ENCODE data around the gene CHST14. TPM values are rescaled to one million over a fixed set of nuclear protein-coding genes. Genes with fewer than 3 reads are reported as not detected.

CHST14 gene
- polyA plus RNA-seq, 3 donors: 30.6 to 33.2 (median 32.8) TPM

DNA sequence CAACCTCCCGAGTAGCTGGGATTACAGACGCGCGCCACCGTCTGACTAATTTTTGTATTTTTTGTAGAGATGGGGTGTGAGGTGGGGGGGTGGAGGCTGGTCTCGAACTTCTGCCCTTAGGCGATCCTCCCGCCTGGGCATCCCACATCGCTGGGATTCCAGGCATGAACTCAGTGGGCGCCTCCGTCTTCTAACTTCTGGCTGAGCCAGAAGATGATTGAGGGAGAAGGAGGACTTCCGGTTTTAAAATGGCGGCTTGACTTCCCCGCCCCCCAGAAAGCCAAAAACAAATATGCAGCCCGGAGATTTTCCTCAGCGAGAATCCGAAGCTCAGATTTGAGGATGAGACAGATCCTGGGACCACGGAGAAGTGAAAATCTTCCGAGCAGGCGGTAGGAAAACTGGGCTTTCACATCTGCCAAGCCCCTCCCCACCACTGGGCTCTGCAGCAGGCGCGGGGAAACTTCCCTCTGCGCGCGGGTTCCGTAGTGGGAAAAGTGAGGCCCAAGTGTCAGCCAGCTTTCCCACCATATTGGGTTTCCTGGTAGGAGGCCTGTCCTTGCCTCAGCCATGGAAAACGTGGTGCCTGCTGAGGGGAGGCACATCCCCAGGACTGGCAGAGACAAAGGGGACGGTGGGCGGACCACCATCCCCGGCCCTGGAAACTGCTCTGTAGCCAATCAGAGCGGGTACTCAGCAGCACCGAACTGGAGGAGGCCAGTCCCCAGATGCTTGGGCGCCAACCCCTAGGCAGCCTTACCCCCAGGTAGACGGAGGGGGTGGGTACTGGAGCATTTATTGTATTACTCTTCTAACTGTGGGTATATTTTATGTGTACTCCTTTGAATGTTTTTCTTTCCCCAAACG, 17.3 kb downstream of the CHST14 start:
- no peak for DNase-seq (ENCODE audit: low read depth in 3 of 3, low spot score in 2 of 3)

DNA sequence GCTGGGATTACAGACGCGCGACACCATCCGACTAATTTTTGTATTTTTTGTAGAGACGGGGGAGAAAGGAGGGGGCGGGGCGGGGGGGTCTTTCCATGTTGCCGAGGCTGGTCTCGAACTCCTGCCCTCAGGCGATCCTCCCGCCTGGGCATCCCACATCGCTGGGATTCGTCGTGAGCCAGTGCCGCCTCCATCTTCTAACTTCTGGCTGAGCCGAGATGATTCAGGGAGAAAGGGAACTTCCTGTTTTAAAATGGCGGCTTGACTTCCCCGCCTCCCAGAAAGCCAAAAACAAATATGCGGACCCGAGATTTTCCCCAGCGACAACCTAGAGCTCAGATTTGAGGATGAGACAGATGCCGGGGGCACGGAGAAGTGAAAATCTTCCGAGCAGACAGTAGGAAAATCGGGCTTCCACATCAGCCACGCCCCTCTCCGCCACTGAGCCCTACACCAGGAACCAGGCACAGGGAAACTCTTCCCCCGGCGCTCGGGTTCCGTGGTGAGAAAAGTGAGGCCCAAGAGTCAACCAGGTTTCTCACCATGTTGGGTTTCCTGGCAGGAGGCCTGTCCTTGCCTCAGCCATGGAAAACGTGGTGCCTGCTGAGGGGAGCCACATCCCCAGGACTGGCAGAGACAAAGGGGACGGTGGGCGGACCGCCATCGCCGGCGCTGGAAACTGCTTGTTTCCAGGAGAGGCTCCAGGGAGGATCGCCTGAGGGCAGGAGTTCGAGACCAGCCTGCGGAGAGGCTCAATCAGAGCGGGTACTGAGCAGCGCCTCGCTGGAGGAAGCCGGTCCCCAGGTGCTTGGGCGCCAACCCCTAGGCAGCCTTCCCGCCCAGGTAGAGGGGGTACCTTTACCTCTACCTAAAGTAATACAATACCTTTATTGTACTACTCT, 18.7 kb downstream of the CHST14 start:
- DNase-seq (ENCODE audit: low read depth in 3 of 3, low spot score in 2 of 3): no peak

DNA sequence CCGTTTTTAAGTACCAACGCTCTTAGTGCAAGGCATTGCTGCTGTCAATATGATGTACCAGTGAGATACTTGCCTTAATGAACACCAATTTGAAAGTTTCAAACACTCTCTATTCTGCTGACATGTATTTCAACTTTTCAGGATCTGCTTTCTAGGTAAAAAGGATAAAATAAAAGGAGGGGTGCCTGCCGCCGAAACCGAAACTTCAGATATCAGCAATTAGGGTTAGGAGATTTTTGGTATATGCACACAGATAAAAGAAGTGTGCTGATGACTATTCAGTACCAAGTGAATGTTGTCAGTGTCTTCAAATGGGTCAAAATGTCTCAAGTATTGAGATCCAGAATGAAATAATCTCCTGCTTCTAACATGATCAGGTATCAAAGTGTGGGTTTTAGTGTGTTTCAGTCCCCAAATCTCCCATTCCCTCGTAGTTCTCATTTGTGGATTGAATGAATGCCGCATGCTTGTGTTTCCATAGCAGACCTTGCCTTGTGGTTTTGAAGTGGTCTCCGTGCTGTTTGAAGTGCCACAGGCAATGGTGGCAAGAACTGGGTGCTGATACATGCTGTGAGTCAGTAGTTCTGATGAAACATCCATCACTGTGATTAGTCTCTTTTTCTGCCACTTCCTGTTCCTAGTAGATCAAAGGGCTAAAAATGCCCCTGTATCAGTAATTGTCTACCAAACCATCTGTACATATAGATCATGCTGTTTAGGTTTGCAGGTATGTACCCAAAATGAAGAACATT, 22.5 kb downstream of the CHST14 start:
- no peak for DNase-seq (ENCODE audit: low read depth in 3 of 3, low spot score in 2 of 3)

GRCh38 chr15:40495516-40495915, 24.7 kb downstream of the CHST14 start:
- DNase-seq (ENCODE audit: low read depth in 3 of 3, low spot score in 2 of 3): no peak

DNA sequence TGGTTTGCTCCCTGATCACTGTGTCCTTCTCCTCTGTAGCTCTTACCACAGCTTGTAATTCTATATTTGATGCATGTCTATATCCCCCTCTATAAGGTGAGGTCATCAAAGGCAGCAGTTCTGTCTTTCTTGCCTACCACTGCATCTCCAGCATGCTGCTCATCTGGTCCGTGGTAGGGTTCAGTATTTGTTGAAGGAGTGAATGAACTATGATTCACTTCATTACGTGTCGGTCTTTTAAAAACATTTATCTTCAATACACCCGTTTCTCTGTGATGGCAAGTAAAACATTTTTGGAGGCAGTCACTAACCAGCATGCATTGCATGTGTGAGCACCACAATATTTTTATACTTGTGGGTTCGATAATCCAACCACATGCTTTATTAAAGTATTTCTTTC, 27.6 kb downstream of the CHST14 start:
- DNase-seq (ENCODE audit: low read depth in 3 of 3, low spot score in 2 of 3): no peak

- no peak for DNase-seq (ENCODE audit: low read depth in 3 of 3, low spot score in 2 of 3)
Measured at GRCh38 chr15:40498891-40499290, 28.1 kb downstream of the CHST14 start.

GRCh38 chr15:40499931-40500330, 29.1 kb downstream of the CHST14 start:
- DNase-seq (ENCODE audit: low read depth in 3 of 3, low spot score in 2 of 3): no peak

- no peak for DNase-seq (ENCODE audit: low read depth in 3 of 3, low spot score in 2 of 3)
Measured at GRCh38 chr15:40500568-40501330, 30.0 kb downstream of the CHST14 start.

- DNase-seq (ENCODE audit: low read depth in 3 of 3, low spot score in 2 of 3): no peak
Measured at GRCh38 chr15:40501487-40501886, 30.7 kb downstream of the CHST14 start.

GRCh38 chr15:40506964-40507571, 36.3 kb downstream of the CHST14 start:
- peak; percentile 50 to 69 (median 62) for DNase-seq (ENCODE audit: low read depth in 3 of 3, low spot score in 2 of 3)

DNA sequence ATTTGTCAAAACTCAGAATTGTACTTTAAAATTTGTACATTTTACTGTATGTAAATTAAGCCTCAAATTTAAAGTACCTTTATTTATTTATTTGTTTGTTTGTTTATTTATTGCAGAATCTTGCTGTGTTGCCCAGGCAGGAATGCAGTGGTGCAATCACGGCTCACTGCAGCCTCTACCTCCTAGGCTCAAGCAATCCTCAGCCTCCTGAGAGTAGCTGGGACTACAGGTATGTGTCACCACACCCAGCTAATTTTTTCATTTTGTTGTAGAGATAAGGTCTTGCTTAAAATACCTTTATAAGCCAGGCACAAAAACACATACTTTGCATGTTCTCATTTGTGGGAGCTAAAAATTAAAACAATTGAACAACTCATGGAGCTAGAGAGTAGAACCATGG, 37.4 kb downstream of the CHST14 start:
- DNase-seq (ENCODE audit: low read depth in 3 of 3, low spot score in 2 of 3): no peak

DNA sequence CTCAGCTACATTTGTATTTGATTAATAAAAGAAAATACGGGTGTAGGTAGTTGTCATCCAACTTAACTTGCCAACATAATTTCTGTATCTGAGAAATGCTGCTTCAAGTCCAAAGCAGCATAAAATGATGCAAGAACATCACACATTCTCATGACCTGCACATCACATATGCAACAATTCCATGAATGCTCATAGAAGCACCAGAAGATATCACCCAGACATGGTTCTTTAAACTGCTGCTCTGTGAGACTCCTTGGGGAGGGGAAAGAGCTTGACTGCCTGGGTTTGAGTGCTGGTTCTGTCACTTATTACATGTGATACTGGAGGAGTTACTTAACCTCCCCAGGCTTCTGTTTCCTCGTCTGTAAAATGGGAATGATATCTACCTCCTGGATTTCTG, 39.4 kb downstream of the CHST14 start:
- no peak for DNase-seq (ENCODE audit: low read depth in 3 of 3, low spot score in 2 of 3)

DNA sequence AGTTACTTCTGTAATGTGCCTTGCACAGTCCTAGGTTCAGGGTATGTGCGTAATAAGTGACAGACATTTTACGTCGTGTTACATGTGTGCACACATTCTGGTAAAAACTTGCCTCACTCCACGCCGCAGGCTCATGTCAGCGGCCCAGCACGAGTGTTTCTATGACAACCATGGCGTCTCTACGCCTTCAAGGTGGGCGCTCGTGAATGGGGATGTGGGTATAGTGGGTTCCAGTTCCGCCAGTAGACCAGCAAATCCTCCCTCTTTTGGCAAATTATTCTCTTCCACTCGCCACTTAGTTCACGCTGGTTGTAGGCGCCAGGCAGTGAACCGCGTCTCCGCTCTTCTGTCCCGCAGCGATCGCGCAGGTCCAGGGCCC, 40.3 kb downstream of the CHST14 start:
- peak in 2 of 3 donors; percentile 3 to 13 for DNase-seq (ENCODE audit: low read depth in 3 of 3, low spot score in 2 of 3)

GRCh38 chr15:40511472-40512133, 40.8 kb downstream of the CHST14 start:
- DNase-seq (ENCODE audit: low read depth in 3 of 3, low spot score in 2 of 3): peak in 2 of 3 donors; percentile 20 to 30

- no peak for DNase-seq (ENCODE audit: low read depth in 3 of 3, low spot score in 2 of 3)
Measured at GRCh38 chr15:40512440-40512839, 41.7 kb downstream of the CHST14 start.

GRCh38 chr15:40513609-40514008, 42.8 kb downstream of the CHST14 start:
- DNase-seq (ENCODE audit: low read depth in 3 of 3, low spot score in 2 of 3): no peak

GRCh38 chr15:40516322-40516721, 45.5 kb downstream of the CHST14 start:
- no peak for DNase-seq (ENCODE audit: low read depth in 3 of 3, low spot score in 2 of 3)
